ENCODE results near the gene HELZ2. TPM values are rescaled to one million over a fixed set of nuclear protein-coding genes. Genes with fewer than 3 reads are reported as not detected.
"Not testable (repeated sequence)": the region's sequence is repeated elsewhere in the genome, so short reads cannot be mapped to it uniquely, and the experiment has no call there.

Gene HELZ2
- total RNA-seq, 4 donors from 2014 or later = 16.3 to 33.7 (median 24.7) TPM

- WGBS, 2 donors = 92 to 96% methylated on average over 15 to 16 of the region's 16 CpGs
- DNase-seq (ENCODE audit: low spot score in 2 of 2) = no peak
- peaks cover 6 to 77% (median 7%) of the 10 kb centered on the region in 3 donors for H3K36me3 ChIP-seq
Observed at GRCh38 chr20:63560333-63560805, 13.7 kb downstream of the HELZ2 start.

GRCh38 chr20:63559485-63560332 lies 14.3 kb downstream of the HELZ2 start:
- 94 to 97% methylated on average over 15 to 31 of the region's 31 CpGs for WGBS, 2 donors
- peaks cover 6 to 71% (median 7%) of the 10 kb centered on the region in 3 donors for H3K36me3 ChIP-seq
- H3K9me3 ChIP-seq; H3K4me1 ChIP-seq; H3K4me3 ChIP-seq; H3K27me3 ChIP-seq; DNase-seq (ENCODE audit: low spot score in 2 of 2); H3K27ac ChIP-seq: not testable (repeated sequence)

More at GRCh38 chr20:63560333-63560805, 13.7 kb downstream of the HELZ2 start:
- no peaks in the 10 kb centered on the region for H3K4me1 ChIP-seq
- no peaks in the 10 kb centered on the region for H3K9me3 ChIP-seq
- H3K4me3 ChIP-seq = no peak overlapping the region
- no peaks in the 10 kb centered on the region for H3K27me3 ChIP-seq
- TF ChIP-seq, protein P1, sequence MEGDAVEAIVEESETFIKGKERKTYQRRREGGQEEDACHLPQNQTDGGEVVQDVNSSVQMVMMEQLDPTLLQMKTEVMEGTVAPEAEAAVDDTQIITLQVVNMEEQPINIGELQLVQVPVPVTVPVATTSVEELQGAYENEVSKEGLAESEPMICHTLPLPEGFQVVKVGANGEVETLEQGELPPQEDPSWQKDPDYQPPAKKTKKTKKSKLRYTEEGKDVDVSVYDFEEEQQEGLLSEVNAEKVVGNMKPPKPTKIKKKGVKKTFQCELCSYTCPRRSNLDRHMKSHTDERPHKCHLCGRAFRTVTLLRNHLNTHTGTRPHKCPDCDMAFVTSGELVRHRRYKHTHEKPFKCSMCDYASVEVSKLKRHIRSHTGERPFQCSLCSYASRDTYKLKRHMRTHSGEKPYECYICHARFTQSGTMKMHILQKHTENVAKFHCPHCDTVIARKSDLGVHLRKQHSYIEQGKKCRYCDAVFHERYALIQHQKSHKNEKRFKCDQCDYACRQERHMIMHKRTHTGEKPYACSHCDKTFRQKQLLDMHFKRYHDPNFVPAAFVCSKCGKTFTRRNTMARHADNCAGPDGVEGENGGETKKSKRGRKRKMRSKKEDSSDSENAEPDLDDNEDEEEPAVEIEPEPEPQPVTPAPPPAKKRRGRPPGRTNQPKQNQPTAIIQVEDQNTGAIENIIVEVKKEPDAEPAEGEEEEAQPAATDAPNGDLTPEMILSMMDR (IDR thresholded peaks at IDR 0.05) = no peak
- no peak for TF ChIP-seq POLR2A (IDR thresholded peaks at IDR 0.05)
- TF ChIP-seq EP300 (IDR thresholded peaks at IDR 0.05) = no peak
- no peak overlapping the region for H3K27ac ChIP-seq

DNA sequence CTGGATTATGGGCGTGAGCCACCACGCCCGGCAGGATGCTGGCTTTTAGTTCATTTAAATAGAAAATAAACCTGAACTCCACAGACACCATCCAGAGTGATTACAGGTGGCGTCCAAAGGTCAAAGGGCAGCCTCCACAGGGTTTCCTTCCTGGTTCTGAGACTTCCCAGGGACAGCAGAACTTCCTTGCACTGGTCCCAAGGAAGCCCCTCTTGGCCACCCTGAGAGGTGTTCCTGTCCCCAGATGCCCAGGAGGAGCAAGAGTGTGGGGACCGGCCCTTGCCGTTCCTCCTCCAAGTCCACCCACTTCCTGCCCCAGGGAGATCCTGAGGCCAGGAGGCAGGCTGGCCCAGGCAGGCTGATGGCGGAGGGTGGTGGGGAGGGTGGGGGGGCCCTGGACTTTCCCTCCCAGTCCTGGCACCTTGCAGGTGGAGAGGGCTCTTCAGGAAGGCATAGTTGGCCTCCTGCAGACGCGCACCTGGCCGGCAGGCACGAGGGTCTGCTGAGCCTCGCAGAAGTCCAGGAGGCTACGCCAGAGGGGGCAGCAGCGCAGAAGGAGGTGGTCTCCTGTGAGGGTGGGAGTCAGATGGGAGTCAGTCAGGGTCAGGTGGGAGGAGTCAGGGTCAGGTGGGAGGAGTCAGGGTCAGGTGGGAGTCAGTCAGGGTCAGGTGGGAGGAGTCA lies 15.1 kb downstream of the HELZ2 start:
- Histone ChIP-seq H3K4me1 (peaks cover 0 to 5% (median 4%) of the 10 kb centered on the region in 4 donors), H3K27me3 (no peaks in the 10 kb centered on the region), H3K27ac (no peak overlapping the region), H3K4me3 (no peak overlapping the region), H3K36me3 (peaks cover 6 to 63% (median 7%) of the 10 kb centered on the region in 3 donors), H3K9me3 (no peaks in the 10 kb centered on the region)
- 96 to 97% methylated on average over 14 of the region's 14 CpGs for WGBS, 2 donors
- no peak for DNase-seq (ENCODE audit: low spot score in 2 of 2)
- no peak for TF ChIP-seq POLR2A (IDR thresholded peaks at IDR 0.05)
- TF ChIP-seq, protein P1 (IDR thresholded peaks at IDR 0.05) = no peak
- no peak for TF ChIP-seq EP300 (IDR thresholded peaks at IDR 0.05)

GRCh38 chr20:63557481-63557891 lies 16.6 kb downstream of the HELZ2 start:
- H3K27ac ChIP-seq = no peak overlapping the region
- no peaks in the 10 kb centered on the region for H3K27me3 ChIP-seq
- 85 to 86% methylated on average over 17 to 19 of the region's 19 CpGs for WGBS, 2 donors
- H3K9me3 ChIP-seq = no peaks in the 10 kb centered on the region
- H3K4me3 ChIP-seq = no peak overlapping the region
- no peak for DNase-seq (ENCODE audit: low spot score in 2 of 2)
- TF ChIP-seq, protein P1 (IDR thresholded peaks at IDR 0.05) = no peak
- TF ChIP-seq POLR2A (IDR thresholded peaks at IDR 0.05) = no peak
- no peak for TF ChIP-seq EP300 (IDR thresholded peaks at IDR 0.05)
- H3K4me1 ChIP-seq = peaks cover 0 to 19% (median 12%) of the 10 kb centered on the region in 4 donors
- H3K36me3 ChIP-seq = peaks cover 1 to 49% (median 4%) of the 10 kb centered on the region in 3 donors

GRCh38 chr20:63556873-63557478 lies 17.1 kb downstream of the HELZ2 start:
- TF ChIP-seq EP300 (IDR thresholded peaks at IDR 0.05) = no peak
- TF ChIP-seq, protein P1 (IDR thresholded peaks at IDR 0.05) = no peak
- DNase-seq (ENCODE audit: low spot score in 2 of 2) = no peak
- Histone ChIP-seq H3K9me3 (no peaks in the 10 kb centered on the region), H3K4me1 (peaks cover 0 to 23% (median 13%) of the 10 kb centered on the region in 4 donors), H3K4me3 (no peak overlapping the region), H3K27ac (no peak overlapping the region), H3K36me3 (peaks cover 0 to 44% (median 4%) of the 10 kb centered on the region in 3 donors), H3K27me3 (no peaks in the 10 kb centered on the region)
- 57 to 66% methylated on average over 21 to 23 of the region's 23 CpGs for WGBS, 2 donors
